Liver (tissue), 9 donors: ENCODE data around the gene IFT57. TPM values are rescaled to one million over a fixed set of nuclear protein-coding genes. Genes with fewer than 3 reads are reported as not detected.

Source experiments
- DNase-seq: peaks from one replicate; pipeline ENCODE4 v3.0.0-alpha.2; 2017; ENCODE audit warnings: low spot score
- H3K27ac ChIP-seq, 2 donors: one replicate each; pipeline ENCODE4 v1.7.0; 2013; ENCODE audit warnings: inconsistent platforms in 2 of 2, low read length in 2 of 2, control low read depth in 1 of 2, low read depth in 1 of 2, mild to moderate bottlenecking in 1 of 2
- H3K27me3 ChIP-seq, 4 donors: one replicate each; pipeline versions ENCODE4 v1.6.1 to v1.7.0; 2013; ENCODE audit warnings: low read length in 3 of 4, inconsistent platforms in 1 of 4, mild to moderate bottlenecking in 1 of 4, moderate library complexity in 1 of 4; ENCODE audit not compliant: control insufficient read depth in 4 of 4, insufficient read depth in 4 of 4
- H3K36me3 ChIP-seq, 4 donors: one replicate each; pipeline versions ENCODE4 v1.6.1 to v1.7.0; 2013; ENCODE audit warnings: low read length in 3 of 4, mild to moderate bottlenecking in 3 of 4, low read depth in 1 of 4, moderate library complexity in 1 of 4; ENCODE audit not compliant: control insufficient read depth in 4 of 4, insufficient read depth in 3 of 4
- H3K4me1 ChIP-seq, 4 donors: one replicate each; pipeline versions ENCODE4 v1.6.1 to v1.7.0; 2013; ENCODE audit warnings: low read length in 3 of 4, mild to moderate bottlenecking in 3 of 4, moderate library complexity in 1 of 4; ENCODE audit not compliant: control insufficient read depth in 4 of 4, insufficient read depth in 4 of 4
- H3K4me3 ChIP-seq, 3 donors: one replicate each; pipeline versions ENCODE4 v1.6.1 to v1.7.0; 2013; ENCODE audit warnings: low read length in 3 of 3, control low read depth in 1 of 3, low read depth in 1 of 3, mild to moderate bottlenecking in 1 of 3
- H3K9ac ChIP-seq, 2 donors: one replicate each; pipeline ENCODE4 v1.7.0; 2013; ENCODE audit warnings: low read length in 2 of 2, mild to moderate bottlenecking in 2 of 2, moderate library complexity in 2 of 2, control low read depth in 1 of 2, low read depth in 1 of 2
- H3K9me3 ChIP-seq, 4 donors: one replicate each; pipeline versions ENCODE4 v1.6.1 to v1.7.0; 2013; ENCODE audit warnings: low read length in 3 of 4; ENCODE audit not compliant: control insufficient read depth in 4 of 4
- ATF3 ChIP-seq: IDR thresholded peaks from 2 replicates; pipeline ENCODE4 v1.6.1; 2016; ENCODE audit warnings: antibody characterized with exemption
- CTCF ChIP-seq: fragments of 150-350 bp; IDR thresholded peaks from 2 replicates; pipeline ENCODE4 v1.5.1; 2017; ENCODE audit warnings: improper control_type of control experiment, low read depth, low read length; ENCODE audit not compliant: missing input control
- EGR1 ChIP-seq, 2 donors: IDR thresholded peaks; 2 replicates each; pipeline ENCODE4 v1.6.1; 2016 to 2018; ENCODE audit warnings: antibody characterized with exemption in 2 of 2, low read depth in 2 of 2
- FOXA1 ChIP-seq: IDR thresholded peaks from 2 replicates; pipeline ENCODE4 v1.6.1; 2016; ENCODE audit warnings: antibody characterized with exemption
- GABPA ChIP-seq, 2 donors: IDR thresholded peaks in 1 of 2; conservative IDR thresholded peaks in 1 of 2; 2 replicates each; pipeline ENCODE4 v1.6.1; 2016; ENCODE audit warnings: antibody characterized with exemption in 2 of 2, mild to moderate bottlenecking in 1 of 2, moderate library complexity in 1 of 2
- HNF4A ChIP-seq, 2 donors: conservative IDR thresholded peaks; 2 replicates each; pipeline ENCODE4 v1.6.1; 2016; ENCODE audit warnings: antibody characterized with exemption in 2 of 2, mild to moderate bottlenecking in 2 of 2
- JUND ChIP-seq, 2 donors: IDR thresholded peaks; 2 replicates each; pipeline ENCODE4 v1.6.1; 2016; ENCODE audit warnings: antibody characterized with exemption in 2 of 2
- MAX ChIP-seq: IDR thresholded peaks from 2 replicates; pipeline ENCODE4 v1.6.1; 2016; ENCODE audit warnings: antibody characterized with exemption
- NR2F2 ChIP-seq: IDR thresholded peaks from 2 replicates; pipeline ENCODE4 v1.6.1; 2016; ENCODE audit warnings: antibody characterized with exemption
- RAD21 ChIP-seq, 2 donors: IDR thresholded peaks; 2 replicates each; pipeline ENCODE4 v1.6.1; 2016; ENCODE audit warnings: antibody characterized with exemption in 2 of 2, mild to moderate bottlenecking in 2 of 2
- REST ChIP-seq: IDR thresholded peaks from 2 replicates; pipeline ENCODE4 v1.6.1; 2016; ENCODE audit warnings: antibody characterized with exemption, mild to moderate bottlenecking
- RXRA ChIP-seq, 2 donors: IDR thresholded peaks; 2 replicates each; pipeline ENCODE4 v1.6.1; 2017 to 2018; ENCODE audit warnings: antibody characterized with exemption in 2 of 2, mild to moderate bottlenecking in 1 of 2
- SP1 ChIP-seq: IDR thresholded peaks from 2 replicates; pipeline ENCODE4 v1.6.1; 2018; ENCODE audit warnings: antibody characterized with exemption, mild to moderate bottlenecking
- YY1 ChIP-seq: IDR thresholded peaks from 2 replicates; pipeline ENCODE4 v1.6.1; 2016; ENCODE audit warnings: antibody characterized with exemption, mild to moderate bottlenecking
- ZBTB33 ChIP-seq: IDR thresholded peaks from 2 replicates; pipeline ENCODE4 v1.6.1; 2016; ENCODE audit warnings: antibody characterized with exemption
- WGBS: extraction: QIAGEN DNeasy Blood & Tissue Kit; methylation state at CpG from one replicate; pipeline ENCODE4 v1.1.7; 2013; 5-methylcytosine and 5-hydroxymethylcytosine counted together
- polyA plus RNA-seq, 2 donors: library from polyadenylated mRNA; stranded (reverse) in 1 of 2; unstranded in 1 of 2; fragments of 200-250 nt in 1 of 2; fragments of >200 nt in 1 of 2; fragmentation: Nextera tagmentation in 1 of 2; extraction: Ambion mirVana in 1 of 2; gene quantifications; one replicate each; pipeline versions ENCODE4 v1.2.1 to v1.2.3, GENCODE V29; 2013 to 2015
- total RNA-seq, 2 donors: library from RNA; depleted of rRNA; stranded (reverse); fragments of >200 nt; gene quantifications; one replicate each; pipeline ENCODE4 v1.2.3, GENCODE V29; 2014
- donor health status: healthy.
- donor health status: healthy.
- donor health status: healthy.
- donor health status: healthy.
- donor health status: healthy.

Gene IFT57
- total and polyA plus RNA-seq, 4 donors, result 5.2 to 9.2 (median 7.3) TPM

GRCh38 chr3:108133048-108133369 lies 89.2 kb downstream of the IFT57 start:
- TF ChIP-seq FOXA1 (no peak), EGR1 (IDR thresholded peaks at IDR 0.05; ENCODE audit: low read depth in 2 of 2) (no peak), GABPA (IDR thresholded peaks at IDR 0.05 in 1 of 2, conservative IDR thresholded peaks at IDR 0.05 in 1 of 2) (no peak), SP1 (no peak), JUND (IDR thresholded peaks at IDR 0.05) (no peak), CTCF (no peak), MAX (no peak), RAD21 (IDR thresholded peaks at IDR 0.05) (no peak), RXRA (IDR thresholded peaks at IDR 0.05) (no peak), NR2F2 (no peak), REST (no peak), ZBTB33 (no peak), YY1 (no peak)
- H3K4me3 ChIP-seq, result no peak overlapping the region
- no peak for DNase-seq
- H3K36me3 ChIP-seq, result no peaks in the 10 kb centered on the region
- H3K27ac ChIP-seq, result no peak overlapping the region
- H3K4me1 ChIP-seq, result no peaks in the 10 kb centered on the region
- H3K27me3 ChIP-seq, result no peaks in the 10 kb centered on the region
- no peak overlapping the region for H3K9ac ChIP-seq
- no peaks in the 10 kb centered on the region for H3K9me3 ChIP-seq

- WGBS, result 82% methylated on average over 9 of the region's 9 CpGs
- DNase-seq, result no peak
- Histone ChIP-seq H3K27me3 (no peaks in the 10 kb centered on the region), H3K36me3 (no peaks in the 10 kb centered on the region), H3K9me3 (no peaks in the 10 kb centered on the region), H3K4me3 (no peak overlapping the region), H3K9ac (no peak overlapping the region), H3K4me1 (no peaks in the 10 kb centered on the region), H3K27ac (no peak overlapping the region)
- TF ChIP-seq RAD21 (IDR thresholded peaks at IDR 0.05) (no peak), YY1 (no peak), CTCF (no peak), REST (no peak), MAX (no peak), FOXA1 (no peak), ATF3 (no peak), HNF4A (conservative IDR thresholded peaks at IDR 0.05) (no peak), NR2F2 (no peak)
Measured at GRCh38 chr3:108131475-108132134, 90.6 kb downstream of the IFT57 start.
